Measurements from ENCODE around the gene EFHB.

GRCh38 chr3:19945969-19946831 is 12.2 kb upstream of the EFHB start:
- TF ChIP-seq, protein P1, sequence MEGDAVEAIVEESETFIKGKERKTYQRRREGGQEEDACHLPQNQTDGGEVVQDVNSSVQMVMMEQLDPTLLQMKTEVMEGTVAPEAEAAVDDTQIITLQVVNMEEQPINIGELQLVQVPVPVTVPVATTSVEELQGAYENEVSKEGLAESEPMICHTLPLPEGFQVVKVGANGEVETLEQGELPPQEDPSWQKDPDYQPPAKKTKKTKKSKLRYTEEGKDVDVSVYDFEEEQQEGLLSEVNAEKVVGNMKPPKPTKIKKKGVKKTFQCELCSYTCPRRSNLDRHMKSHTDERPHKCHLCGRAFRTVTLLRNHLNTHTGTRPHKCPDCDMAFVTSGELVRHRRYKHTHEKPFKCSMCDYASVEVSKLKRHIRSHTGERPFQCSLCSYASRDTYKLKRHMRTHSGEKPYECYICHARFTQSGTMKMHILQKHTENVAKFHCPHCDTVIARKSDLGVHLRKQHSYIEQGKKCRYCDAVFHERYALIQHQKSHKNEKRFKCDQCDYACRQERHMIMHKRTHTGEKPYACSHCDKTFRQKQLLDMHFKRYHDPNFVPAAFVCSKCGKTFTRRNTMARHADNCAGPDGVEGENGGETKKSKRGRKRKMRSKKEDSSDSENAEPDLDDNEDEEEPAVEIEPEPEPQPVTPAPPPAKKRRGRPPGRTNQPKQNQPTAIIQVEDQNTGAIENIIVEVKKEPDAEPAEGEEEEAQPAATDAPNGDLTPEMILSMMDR (IDR thresholded peaks at IDR 0.05), result peak in 1 of 6 experiments; percentile 2
- no peak for TF ChIP-seq POLR2A (IDR thresholded peaks at IDR 0.05)

Data from Peyer's patch (tissue), 4 donors.